ENCODE data around the gene COPS3.

Gene COPS3

GRCh38 chr17:17280613-17281549 is at the start of gene COPS3:
TSS of gene COPS3 (minus strand) at chr17:17281246. CDS start at chr17:17281186, 60 bp downstream.
- ChIA-PET CTCF (interaction anchor here (0.6 to 0.9 kb wide), 4 partner anchors 11 to 1056 kb away, joined by 3 to 5 read pairs (median 4); no protein-coding TSS in a partner anchor), POLR2A (ENCODE audit: low non-redundant PET) (interaction anchor here (0.6 to 0.7 kb wide), 3 partner anchors 9 to 12 kb away, joined by 3 to 4 read pairs (median 3); no protein-coding TSS in a partner anchor)
- peak; percentile 99 for DNase-seq (ENCODE audit: low spot score)
- TF ChIP-seq CTCF (conservative IDR thresholded peaks at IDR 0.05; ENCODE audit: low read depth) = no peak
- H3K27ac ChIP-seq = peak within 1 kb of the TSS; percentile 90

- no peak for DNase-seq (ENCODE audit: low spot score)
- TF ChIP-seq CTCF (conservative IDR thresholded peaks at IDR 0.05; ENCODE audit: low read depth) = no peak
- no peak overlapping the region for H3K27ac ChIP-seq
- ChIA-PET POLR2A (ENCODE audit: low non-redundant PET) (no interaction called here), CTCF (no interaction called here)
Measured at GRCh38 chr17:17328251-17328650, 47.2 kb upstream of the COPS3 start.

- no peak overlapping the region for H3K27ac ChIP-seq
- TF ChIP-seq CTCF (conservative IDR thresholded peaks at IDR 0.05; ENCODE audit: low read depth) = no peak
- no peak for DNase-seq (ENCODE audit: low spot score)
- ChIA-PET CTCF (no interaction called here), POLR2A (ENCODE audit: low non-redundant PET) (no interaction called here)
Measured at GRCh38 chr17:17326275-17326875, 45.3 kb upstream of the COPS3 start.

GRCh38 chr17:17325816-17326215 is 44.8 kb upstream of the COPS3 start:
- H3K27ac ChIP-seq = no peak overlapping the region
- POLR2A ChIA-PET (ENCODE audit: low non-redundant PET) = no interaction called here
- no peak for DNase-seq (ENCODE audit: low spot score)
- CTCF ChIA-PET = no interaction called here
- TF ChIP-seq CTCF (conservative IDR thresholded peaks at IDR 0.05; ENCODE audit: low read depth) = no peak

GRCh38 chr17:17325228-17325627 is 44.2 kb upstream of the COPS3 start:
- no peak overlapping the region for H3K27ac ChIP-seq
- DNase-seq (ENCODE audit: low spot score) = no peak
- ChIA-PET CTCF (interaction anchor here (0.7 kb wide), 1 partner anchor 204 kb away, joined by 3 read pairs; no protein-coding TSS in a partner anchor), POLR2A (ENCODE audit: low non-redundant PET) (no interaction called here)
- TF ChIP-seq CTCF (conservative IDR thresholded peaks at IDR 0.05; ENCODE audit: low read depth) = no peak

GRCh38 chr17:17324616-17325015 is 43.6 kb upstream of the COPS3 start:
- CTCF ChIA-PET = interaction anchor here (0.7 kb wide), 1 partner anchor 204 kb away, joined by 3 read pairs; no protein-coding TSS in a partner anchor
- H3K27ac ChIP-seq = no peak overlapping the region
- no peak for TF ChIP-seq CTCF (conservative IDR thresholded peaks at IDR 0.05; ENCODE audit: low read depth)
- POLR2A ChIA-PET (ENCODE audit: low non-redundant PET) = no interaction called here
- DNase-seq (ENCODE audit: low spot score) = no peak
